ENCODE results near the gene CPED1. TPM values are rescaled to one million over a fixed set of nuclear protein-coding genes. Genes with fewer than 3 reads are reported as not detected.

CPED1 gene
- total RNA-seq, 1 experiment from 2014 or later: 3.7 TPM

DNA sequence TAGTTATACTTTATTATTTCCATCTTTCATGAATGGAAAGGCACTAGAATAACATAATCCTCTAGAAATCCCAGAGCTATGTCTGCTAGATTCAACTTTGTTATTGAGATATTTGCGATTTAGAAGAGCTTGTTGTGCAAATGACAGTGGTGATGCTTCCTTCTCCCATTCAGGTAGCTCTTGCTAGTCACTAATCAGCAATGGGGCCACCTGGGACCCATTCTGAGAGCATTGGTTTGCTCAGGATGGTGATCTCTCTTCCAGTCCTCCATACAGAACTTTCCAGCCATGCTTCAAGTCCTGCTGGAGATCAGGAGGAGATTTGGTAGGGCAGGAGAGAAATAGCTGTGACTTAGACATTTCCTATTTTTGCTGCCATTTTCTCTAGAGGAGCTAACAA is 274.5 kb downstream of the CPED1 start:
- no peaks in the 10 kb centered on the region for H3K27me3 ChIP-seq
- DNase-seq: no peak
- H3K9me3 ChIP-seq: no peaks in the 10 kb centered on the region
- H3K4me3 ChIP-seq: no peak overlapping the region
- no peaks in the 10 kb centered on the region for H3K36me3 ChIP-seq

DNA sequence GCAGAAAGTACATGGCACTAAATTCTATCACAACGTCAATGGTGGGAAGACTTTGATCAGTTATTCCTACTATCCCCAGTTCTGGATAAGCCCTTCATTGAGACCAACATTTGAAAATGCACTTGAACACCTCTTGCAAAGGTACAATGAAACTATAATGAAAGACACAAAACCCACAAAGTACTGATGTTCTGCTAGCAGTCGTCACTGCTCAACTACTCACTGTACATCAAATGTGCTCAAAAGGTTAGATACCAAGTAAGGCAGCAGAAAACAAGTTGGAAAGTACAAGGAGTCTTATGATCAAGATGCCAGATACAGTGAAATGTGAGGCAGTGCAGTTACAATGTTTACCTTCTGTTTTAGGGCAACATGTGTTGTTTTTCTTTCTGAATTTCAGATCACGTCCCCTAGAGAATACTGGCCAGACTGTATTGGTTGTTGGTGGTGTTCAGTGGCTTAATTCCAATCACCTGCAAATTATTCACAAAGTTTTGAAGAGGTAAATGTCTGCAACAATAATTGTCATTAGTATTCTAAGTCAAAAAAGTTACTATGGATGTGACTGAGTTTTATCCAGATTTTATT is 277.9 kb downstream of the CPED1 start:
- DNase-seq: no peak
- no peaks in the 10 kb centered on the region for H3K36me3 ChIP-seq
- no peaks in the 10 kb centered on the region for H3K27me3 ChIP-seq
- no peak overlapping the region for H3K4me3 ChIP-seq
- H3K9me3 ChIP-seq: no peaks in the 10 kb centered on the region

DNA sequence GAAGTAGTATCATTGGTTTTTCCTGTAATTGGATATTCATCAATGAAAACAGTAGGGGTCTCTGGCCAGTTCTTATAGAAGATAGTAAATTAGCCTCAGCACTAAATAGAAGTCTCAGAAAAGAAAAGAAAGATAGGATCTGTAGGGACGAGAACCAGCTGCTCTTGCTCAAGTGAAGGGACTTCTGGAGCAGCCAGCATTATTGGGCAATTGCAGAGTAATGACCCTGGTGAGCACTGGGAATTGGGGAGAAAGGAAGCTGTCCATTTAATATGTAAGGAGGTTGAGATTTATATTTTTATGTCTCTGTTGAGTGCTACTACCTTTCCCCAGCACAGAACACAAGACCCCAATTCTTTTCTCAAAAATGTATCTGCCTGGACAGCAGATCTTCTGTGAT is 279.1 kb downstream of the CPED1 start:
- DNase-seq: no peak
- no peaks in the 10 kb centered on the region for H3K27me3 ChIP-seq
- no peaks in the 10 kb centered on the region for H3K36me3 ChIP-seq
- H3K9me3 ChIP-seq: no peaks in the 10 kb centered on the region
- H3K4me3 ChIP-seq: no peak overlapping the region

DNA sequence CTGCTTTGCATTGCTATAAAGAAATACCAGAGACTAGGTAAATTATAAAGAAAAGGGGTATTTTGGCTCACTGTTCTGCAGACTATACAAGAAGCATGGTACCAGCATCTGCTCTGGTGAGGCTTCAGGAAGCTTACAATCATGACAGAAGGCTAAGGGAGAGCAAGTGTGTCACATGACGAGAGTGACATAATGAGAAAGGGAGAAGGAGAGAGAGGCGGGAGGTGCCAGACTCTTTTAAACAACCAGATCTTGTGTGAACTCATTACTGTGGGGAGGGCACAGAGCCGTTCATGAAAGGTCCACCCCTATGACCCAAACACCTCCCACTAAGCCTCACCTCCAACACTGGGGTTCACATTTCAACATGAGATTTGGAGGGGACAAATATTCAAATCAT is 281.3 kb downstream of the CPED1 start:
- H3K9me3 ChIP-seq: no peaks in the 10 kb centered on the region
- H3K27me3 ChIP-seq: no peaks in the 10 kb centered on the region
- no peak for DNase-seq
- H3K36me3 ChIP-seq: no peaks in the 10 kb centered on the region
- no peak overlapping the region for H3K4me3 ChIP-seq

DNA sequence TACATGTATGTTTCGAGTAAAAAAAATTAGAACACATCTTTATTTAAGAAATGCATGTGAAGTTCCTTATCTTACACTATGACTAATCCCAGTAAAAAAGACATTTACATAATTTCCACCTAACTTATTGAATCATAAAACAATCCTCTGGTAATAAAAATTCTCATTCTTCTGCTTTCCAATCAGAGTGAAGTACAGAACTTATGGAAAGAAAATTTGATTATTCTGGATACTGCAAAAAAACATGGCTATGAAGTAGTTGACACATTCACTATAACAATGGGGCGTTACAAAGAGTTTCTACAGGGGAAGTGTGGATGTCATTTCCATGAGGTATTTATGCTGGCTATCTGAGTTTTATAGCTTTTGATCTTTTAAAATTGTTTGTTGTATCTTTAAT is 282.6 kb downstream of the CPED1 start:
- Histone ChIP-seq H3K4me3 (no peak overlapping the region), H3K27me3 (no peaks in the 10 kb centered on the region), H3K36me3 (no peaks in the 10 kb centered on the region), H3K9me3 (no peaks in the 10 kb centered on the region)
- no peak for DNase-seq

DNA sequence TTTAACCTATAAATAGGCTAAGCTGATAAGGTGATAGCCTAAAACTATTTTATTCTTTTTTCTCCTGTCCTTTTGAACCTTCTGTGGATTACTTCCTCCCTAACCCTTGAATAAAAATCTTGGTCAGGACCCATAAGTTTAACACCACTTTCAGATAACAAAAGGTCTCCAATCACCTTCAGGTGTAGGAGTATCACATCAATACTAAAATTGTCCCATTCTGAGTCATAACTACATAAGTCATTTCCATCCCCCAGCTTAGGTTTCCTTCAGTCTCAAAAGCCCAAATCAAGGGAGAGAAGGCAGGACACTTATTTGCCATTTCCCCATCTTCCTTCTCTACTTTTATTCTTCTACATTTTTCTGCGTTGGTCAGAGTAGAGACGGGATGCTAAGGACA is 283.4 kb downstream of the CPED1 start:
- no peak for DNase-seq

DNA sequence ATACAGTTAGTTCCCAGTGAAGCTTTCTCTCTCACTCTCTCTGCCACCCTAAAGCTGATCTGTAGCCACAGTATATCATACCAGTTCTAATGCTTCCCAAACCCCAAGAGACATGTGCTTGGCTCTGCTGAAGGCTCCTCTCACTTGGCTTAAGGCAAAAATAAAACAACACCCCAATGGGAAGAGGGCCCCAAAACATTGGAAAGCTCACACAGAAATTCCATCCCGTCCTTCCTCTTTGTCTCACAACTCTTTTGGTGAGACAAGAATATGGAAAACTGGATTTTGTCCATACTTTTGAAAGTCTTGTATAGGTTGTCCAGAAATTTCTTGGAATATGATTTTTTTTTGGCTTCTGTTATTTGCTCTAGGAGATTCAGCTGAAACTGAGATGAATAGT is 284.2 kb downstream of the CPED1 start:
- DNase-seq: no peak
- no peaks in the 10 kb centered on the region for H3K27me3 ChIP-seq
- no peaks in the 10 kb centered on the region for H3K36me3 ChIP-seq
- no peaks in the 10 kb centered on the region for H3K9me3 ChIP-seq
- no peak overlapping the region for H3K4me3 ChIP-seq

More for the DNA sequence above, 283.4 kb downstream of the CPED1 start:
- no peaks in the 10 kb centered on the region for H3K27me3 ChIP-seq
- H3K9me3 ChIP-seq: no peaks in the 10 kb centered on the region
- H3K4me3 ChIP-seq: no peak overlapping the region
- H3K36me3 ChIP-seq: no peaks in the 10 kb centered on the region

DNA sequence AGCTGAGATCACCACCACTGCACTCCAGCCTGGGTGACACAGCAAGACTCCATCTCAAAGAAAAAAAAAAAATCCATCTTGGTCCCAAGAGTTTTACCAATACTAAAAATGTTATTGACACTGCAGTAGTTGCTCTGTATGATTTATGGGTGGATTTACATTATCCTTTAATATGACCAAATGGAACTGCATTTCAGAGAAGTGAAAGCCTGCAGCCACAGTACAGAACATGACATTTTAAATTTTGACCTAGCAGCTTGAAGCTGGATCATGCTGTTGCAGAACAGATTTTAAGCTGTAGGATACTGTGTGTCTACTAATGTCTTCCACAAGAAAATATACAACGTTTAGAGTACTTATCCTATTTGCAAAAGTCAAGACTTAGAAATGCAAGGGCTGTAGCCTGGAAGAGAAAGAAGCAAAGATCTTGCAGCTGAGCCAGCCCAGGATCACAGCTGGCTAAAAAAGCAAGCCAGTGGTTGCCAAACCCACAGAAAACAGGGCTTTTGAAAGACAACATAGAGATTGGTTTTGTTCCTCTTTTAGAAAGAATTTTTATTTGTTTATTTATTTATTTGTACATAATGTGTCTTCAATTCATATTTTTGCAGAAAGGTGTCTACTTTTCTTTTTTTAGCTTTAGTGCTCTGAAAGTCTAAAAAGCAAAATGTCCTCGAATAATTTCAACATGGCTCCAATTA is 285.1 kb downstream of the CPED1 start:
- no peaks in the 10 kb centered on the region for H3K9me3 ChIP-seq
- no peaks in the 10 kb centered on the region for H3K27me3 ChIP-seq
- DNase-seq: no peak
- no peaks in the 10 kb centered on the region for H3K36me3 ChIP-seq
- no peak overlapping the region for H3K4me3 ChIP-seq

DNA sequence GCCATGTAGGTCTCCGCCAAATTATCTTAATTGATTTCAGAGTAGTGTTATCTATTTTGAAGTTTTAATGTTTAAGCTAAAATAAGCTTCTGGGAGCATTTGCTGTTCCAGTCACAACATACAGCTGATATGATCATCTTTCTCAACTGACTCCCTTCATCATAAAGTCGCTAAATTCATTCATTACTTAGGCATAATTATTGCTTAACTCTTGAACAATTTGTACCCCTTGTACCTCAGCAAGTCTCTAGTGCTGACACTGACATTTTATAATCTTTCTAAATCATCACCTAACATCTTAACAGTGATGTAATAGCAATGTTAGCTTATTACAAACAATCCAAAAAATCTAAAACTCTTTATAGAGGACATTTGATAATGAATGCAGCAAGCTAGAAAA is 286.0 kb downstream of the CPED1 start:
- Histone ChIP-seq H3K27me3 (no peaks in the 10 kb centered on the region), H3K36me3 (no peaks in the 10 kb centered on the region), H3K4me3 (no peak overlapping the region), H3K9me3 (no peaks in the 10 kb centered on the region)
- DNase-seq: no peak

DNA sequence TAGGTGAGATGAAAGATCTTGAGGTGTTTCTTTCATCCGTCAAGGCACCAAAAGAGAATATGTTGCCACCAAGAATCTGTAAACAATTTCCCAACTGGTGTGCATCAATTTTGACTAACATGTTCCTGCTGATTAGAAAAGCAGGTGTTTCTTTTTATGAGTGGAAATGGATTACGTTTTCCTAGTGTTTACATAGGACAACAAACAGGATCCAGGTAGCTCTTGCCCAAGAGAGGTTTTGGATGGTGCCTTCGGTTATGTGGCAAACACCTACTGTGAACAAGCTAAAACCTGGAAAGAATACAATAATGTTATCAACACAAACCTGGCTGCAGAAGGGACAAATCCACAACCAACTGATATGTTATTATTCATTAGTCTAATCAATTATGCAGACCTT is 286.7 kb downstream of the CPED1 start:
- Histone ChIP-seq H3K27me3 (no peaks in the 10 kb centered on the region), H3K36me3 (no peaks in the 10 kb centered on the region), H3K9me3 (no peaks in the 10 kb centered on the region), H3K4me3 (no peak overlapping the region)
- DNase-seq: no peak

DNA sequence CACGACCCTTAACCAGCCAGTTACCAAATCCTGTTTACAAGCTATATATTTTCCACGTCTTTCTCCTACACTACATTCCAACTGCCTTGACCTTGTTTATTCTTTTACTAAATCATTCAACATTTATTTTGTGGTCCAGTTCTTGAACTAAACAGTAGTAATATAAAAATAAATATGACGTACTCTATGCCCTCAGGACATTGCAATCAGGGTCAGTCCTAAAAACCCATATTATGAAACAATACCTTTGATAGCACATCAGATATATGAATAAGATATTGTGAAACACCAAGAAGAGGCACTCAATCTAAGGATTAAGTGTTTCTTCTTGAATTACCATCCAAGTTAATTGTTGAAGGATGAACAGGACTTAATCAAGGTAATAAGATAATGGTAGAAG is 287.8 kb downstream of the CPED1 start:
- H3K27me3 ChIP-seq: no peaks in the 10 kb centered on the region
- no peaks in the 10 kb centered on the region for H3K36me3 ChIP-seq
- DNase-seq: no peak
- no peak overlapping the region for H3K4me3 ChIP-seq
- no peaks in the 10 kb centered on the region for H3K9me3 ChIP-seq

DNA sequence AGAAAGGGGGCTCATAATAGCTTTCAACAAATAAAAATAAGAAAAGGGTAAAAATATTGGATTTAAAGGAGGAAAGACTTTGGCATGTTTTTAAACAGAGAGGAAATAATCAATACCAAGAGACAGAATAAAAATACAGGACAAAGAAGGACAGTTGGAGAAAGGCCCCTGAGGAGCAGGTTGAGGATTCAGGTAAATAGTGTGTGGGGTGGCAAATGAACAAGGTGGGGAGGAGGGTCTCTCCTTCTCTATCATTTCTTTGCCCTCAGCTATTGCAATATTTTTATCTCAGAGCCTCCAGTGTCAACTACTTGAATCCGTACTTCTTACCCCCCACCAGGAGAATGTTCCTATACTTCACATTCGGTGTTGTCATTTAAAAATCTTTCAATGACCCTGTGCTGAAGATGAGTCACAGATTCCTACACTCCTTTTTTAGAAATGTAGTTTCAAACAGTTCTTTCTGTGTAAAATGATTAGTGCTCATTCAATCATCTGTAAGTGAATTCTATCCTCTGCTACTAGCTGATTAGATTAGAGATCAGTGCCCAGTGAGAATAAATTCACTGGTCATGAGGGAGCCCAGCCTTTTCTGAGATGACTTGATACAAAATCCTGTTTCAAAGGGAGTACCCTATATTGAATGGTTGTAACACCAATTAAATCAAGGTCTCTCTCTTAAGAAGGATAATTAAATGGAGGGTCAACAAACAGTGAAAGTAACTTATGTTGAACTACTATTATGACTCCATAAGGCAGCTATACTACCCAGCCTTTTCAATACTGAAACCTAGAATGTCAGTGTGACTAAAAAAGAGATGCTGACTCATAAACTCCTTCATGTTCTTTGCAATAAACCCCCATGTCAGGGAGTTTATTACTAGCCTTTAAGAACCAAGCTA is 289.9 kb downstream of the CPED1 start:
- no peak for DNase-seq
- Histone ChIP-seq H3K4me3 (no peak overlapping the region), H3K27me3 (no peaks in the 10 kb centered on the region), H3K36me3 (no peaks in the 10 kb centered on the region), H3K9me3 (no peaks in the 10 kb centered on the region)

DNA sequence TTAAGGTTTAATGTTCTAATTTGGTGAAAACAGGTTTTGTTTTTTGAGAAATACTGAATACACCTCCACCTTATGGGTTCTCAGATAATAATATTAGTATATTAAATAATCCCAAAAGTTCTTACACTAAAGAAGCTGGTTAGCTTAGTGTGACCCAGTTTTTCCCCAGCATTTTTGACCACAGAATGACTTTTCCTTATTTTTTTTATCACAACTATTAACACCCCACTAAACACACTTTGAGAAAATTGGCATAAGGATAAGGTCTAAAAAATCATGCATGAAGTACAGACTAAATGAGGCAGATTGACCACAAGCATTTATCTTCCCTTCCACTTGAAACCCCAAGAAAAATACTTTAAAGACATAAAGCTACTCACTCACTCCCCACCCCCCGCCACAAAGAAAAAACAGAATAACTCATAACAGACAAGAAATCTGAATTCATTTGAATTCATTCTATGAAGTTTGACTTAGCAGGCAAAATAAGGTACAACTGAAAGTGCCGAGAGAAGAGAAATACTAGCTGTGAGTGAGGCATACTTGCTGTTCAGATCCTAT is 290.6 kb downstream of the CPED1 start:
- no peaks in the 10 kb centered on the region for H3K9me3 ChIP-seq
- no peaks in the 10 kb centered on the region for H3K27me3 ChIP-seq
- H3K4me3 ChIP-seq: no peak overlapping the region
- DNase-seq: no peak
- no peaks in the 10 kb centered on the region for H3K36me3 ChIP-seq

DNA sequence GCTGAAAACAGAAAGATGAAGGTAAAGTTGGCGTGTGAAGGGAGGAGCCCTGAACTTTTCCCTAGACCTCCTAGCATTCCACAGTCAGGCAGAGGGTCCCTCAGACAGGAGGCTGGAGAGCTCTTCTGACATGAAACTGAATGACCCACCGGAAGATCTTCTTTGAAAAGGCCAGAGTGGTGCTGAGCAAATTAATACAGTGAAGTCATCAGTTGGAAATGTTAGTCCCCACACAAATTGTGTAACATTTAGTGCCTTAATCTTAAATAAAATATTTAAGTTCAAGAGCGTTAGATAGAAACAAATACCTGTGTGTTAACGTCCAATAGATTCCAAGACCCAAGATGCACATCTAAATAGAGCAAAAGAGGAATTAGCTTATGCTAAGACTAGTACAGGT is 291.3 kb downstream of the CPED1 start:
- H3K9me3 ChIP-seq: no peaks in the 10 kb centered on the region
- H3K36me3 ChIP-seq: no peaks in the 10 kb centered on the region; the same call in 1 of the 2 replicates
- H3K27me3 ChIP-seq: no peaks in the 10 kb centered on the region
- no peak for DNase-seq
- H3K4me3 ChIP-seq: no peak overlapping the region

DNA sequence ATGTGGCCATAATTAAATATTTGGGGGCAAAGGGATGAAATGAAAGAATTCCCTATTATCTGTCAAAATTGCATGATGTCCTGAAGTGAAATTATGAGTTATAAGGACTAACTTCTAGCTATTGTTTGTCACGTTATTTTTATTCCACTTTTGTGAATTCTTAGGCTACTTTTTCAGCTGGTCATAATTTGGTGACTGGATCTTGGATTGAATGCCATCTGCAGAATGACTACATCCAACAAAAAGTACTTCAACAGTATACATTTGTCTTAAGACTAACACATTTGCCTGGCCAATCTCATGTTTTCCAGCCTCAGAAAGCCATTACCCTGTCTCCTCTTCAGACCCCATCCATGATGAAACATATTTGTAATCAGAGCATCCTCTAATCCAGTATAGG is 292.1 kb downstream of the CPED1 start:
- DNase-seq: no peak
- no peaks in the 10 kb centered on the region; the same call in 1 of the 2 replicates for H3K36me3 ChIP-seq
- no peaks in the 10 kb centered on the region for H3K9me3 ChIP-seq
- H3K4me3 ChIP-seq: no peak overlapping the region
- H3K27me3 ChIP-seq: no peaks in the 10 kb centered on the region

DNA sequence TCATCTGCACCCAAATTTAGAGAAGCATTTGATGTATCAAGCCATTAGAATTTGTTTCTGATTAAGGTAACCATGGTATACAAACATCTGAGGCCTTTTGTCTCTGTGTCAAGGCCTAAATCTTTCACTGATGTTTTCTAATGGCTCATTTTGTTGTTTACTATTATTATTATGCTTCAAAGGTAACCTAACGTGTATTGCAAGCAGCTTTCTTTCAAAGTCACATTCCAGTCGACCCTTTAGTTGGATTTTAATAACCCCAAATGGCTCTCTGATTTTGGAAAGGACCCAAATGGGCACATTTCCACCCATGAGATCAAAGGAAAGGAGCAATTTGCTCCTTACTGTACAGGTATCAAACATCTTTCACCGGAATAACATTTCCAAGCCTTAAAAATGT is 293.6 kb downstream of the CPED1 start:
- H3K36me3 ChIP-seq: no peaks in the 10 kb centered on the region; the same call in 1 of the 2 replicates
- H3K27me3 ChIP-seq: no peaks in the 10 kb centered on the region
- DNase-seq: no peak
- H3K4me3 ChIP-seq: no peak overlapping the region
- H3K9me3 ChIP-seq: no peaks in the 10 kb centered on the region

DNA sequence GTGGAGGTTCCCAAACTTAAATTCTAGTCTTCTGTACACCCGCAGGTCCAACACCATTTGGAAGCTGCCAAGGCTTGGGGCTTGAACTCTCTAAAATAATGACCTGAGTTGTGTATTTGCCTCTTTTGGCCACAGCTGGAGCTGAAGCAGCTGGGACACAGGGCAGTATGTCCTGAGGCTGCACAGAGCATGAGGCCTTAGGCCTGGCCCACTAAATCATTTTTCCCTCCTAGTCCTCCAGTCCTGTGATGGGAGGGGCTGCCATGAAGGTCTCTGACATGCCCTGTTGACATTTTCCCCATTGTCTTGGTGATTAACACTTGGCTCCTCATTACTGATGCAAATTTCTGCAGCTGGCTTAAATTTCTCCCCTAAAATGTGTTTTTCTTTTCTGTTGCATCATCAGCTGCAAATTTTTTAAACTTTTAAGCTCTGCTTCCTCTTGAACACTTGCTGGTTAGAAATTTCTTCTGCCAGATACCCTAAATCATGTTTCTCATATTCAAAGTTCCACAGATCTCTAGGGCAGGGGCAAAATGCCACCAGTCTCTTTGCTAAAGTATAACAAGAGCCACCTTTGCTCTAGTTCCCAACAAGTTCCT is 296.7 kb downstream of the CPED1 start:
- Histone ChIP-seq H3K27me3 (no peaks in the 10 kb centered on the region), H3K4me3 (no peak overlapping the region), H3K36me3 (no peaks in the 10 kb centered on the region; the same call in 1 of the 2 replicates), H3K9me3 (no peaks in the 10 kb centered on the region)
- DNase-seq: no peak
